GM23248 (cell line): ENCODE measurements around the gene GALNT17. TPM values are rescaled to one million over a fixed set of nuclear protein-coding genes. Genes with fewer than 3 reads are reported as not detected.

ENCODE experiments used
- DNase-seq: peaks from one replicate; pipeline ENCODE4 v3.0.0-alpha.2; 2015
- H2AFZ ChIP-seq: fragments of 200-600 bp; sonication (generic); 2 replicates; pipeline ENCODE4 v1.6.1; 2016; ENCODE audit warnings: antibody characterized with exemption
- H3F3A ChIP-seq: fragments of 200-600 bp; sonication (generic); 2 replicates; pipeline ENCODE4 v1.6.1; 2016; ENCODE audit warnings: mild to moderate bottlenecking, antibody characterized with exemption, mixed run types; ENCODE audit not compliant: insufficient read depth
- H3K27ac ChIP-seq: fragments of 200-600 bp; sonication (generic); 2 replicates; pipeline ENCODE4 v1.5.1; 2016; ENCODE audit warnings: mild to moderate bottlenecking
- H3K27me3 ChIP-seq: fragments of 200-600 bp; sonication (generic); replicated peaks from 2 replicates; pipeline ENCODE4 v1.6.1; 2016; ENCODE audit warnings: mild to moderate bottlenecking; ENCODE audit not compliant: insufficient read depth
- H3K36me3 ChIP-seq: fragments of 200-600 bp; sonication (generic); 2 replicates; pipeline ENCODE4 v1.6.1; 2016; ENCODE audit warnings: low read depth, mild to moderate bottlenecking
- H3K4me1 ChIP-seq: fragments of 200-600 bp; sonication (generic); 2 replicates; pipeline ENCODE4 v1.6.1; 2016; ENCODE audit warnings: mild to moderate bottlenecking; ENCODE audit not compliant: insufficient read depth
- H3K4me2 ChIP-seq: fragments of 200-600 bp; sonication (generic); one replicate; pipeline ENCODE4 v1.6.1; 2016; ENCODE audit warnings: mild to moderate bottlenecking; ENCODE audit not compliant: unreplicated experiment
- H3K4me3 ChIP-seq: fragments of 200-600 bp; sonication (generic); 2 replicates; pipeline ENCODE4 v1.5.1; 2016; ENCODE audit warnings: mild to moderate bottlenecking
- H3K79me2 ChIP-seq: fragments of 200-600 bp; sonication (generic); 2 replicates; pipeline ENCODE4 v1.6.1; 2016; ENCODE audit warnings: mild to moderate bottlenecking; ENCODE audit not compliant: insufficient read depth
- H3K9ac ChIP-seq: fragments of 200-600 bp; sonication (generic); 2 replicates; pipeline ENCODE4 v1.6.1; 2016; ENCODE audit warnings: mild to moderate bottlenecking
- H3K9me2 ChIP-seq: fragments of 200-600 bp; sonication (generic); 2 replicates; pipeline ENCODE4 v1.6.1; 2016; ENCODE audit warnings: mixed run types, mild to moderate bottlenecking, moderate library complexity; ENCODE audit not compliant: insufficient read depth
- H3K9me3 ChIP-seq: fragments of 200-600 bp; sonication (generic); one replicate; pipeline ENCODE4 v1.6.1; 2017; ENCODE audit warnings: low read depth
- H4K20me1 ChIP-seq: fragments of 200-600 bp; sonication (generic); 2 replicates; pipeline ENCODE4 v1.6.0; 2016; ENCODE audit not compliant: insufficient read depth
- EZH2 ChIP-seq: fragments of 200-600 bp; sonication (generic); IDR thresholded peaks from 2 replicates; pipeline ENCODE4 v1.6.1; 2018; ENCODE audit warnings: antibody characterized with exemption, mild to moderate bottlenecking; ENCODE audit not compliant: insufficient read depth, poor library complexity, severe bottlenecking
- EZH2phosphoT487 ChIP-seq: fragments of 200-600 bp; sonication (generic); IDR thresholded peaks from 2 replicates; pipeline ENCODE4 v1.6.1; 2018; ENCODE audit warnings: antibody characterized with exemption, moderate library complexity, mild to moderate bottlenecking, low read depth; ENCODE audit not compliant: insufficient read depth
- WGBS, 2 experiments: methylation state at CpG; one replicate each; pipeline ENCODE4 v1.1.6; 2015 to 2017; ENCODE audit warnings: low lambda C conversion rate in 2 of 2, low coverage in 1 of 2; ENCODE audit errors: missing lambda C conversion rate in 2 of 2; 5-methylcytosine and 5-hydroxymethylcytosine counted together
- in situ Hi-C: fragments of 300-500 bp; cut with MboI; formaldehyde crosslinking; loops from 2 replicates; pipeline ENCODE4 v1.15.0; 2020
- polyA plus RNA-seq: library from polyadenylated mRNA; unstranded; fragments of >200 nt; fragmentation: Nextera tagmentation; extraction: Ambion mirVana; gene quantifications from 2 replicates; pipeline ENCODE4 v1.2.1, GENCODE V29; 2016
- total RNA-seq: library from RNA; depleted of rRNA; stranded (reverse); fragments of >200 nt; shearing (Covaris generic); gene quantifications from 2 replicates; pipeline ENCODE4 v1.2.3, GENCODE V29; 2014

The GALNT17 gene
- total and polyA plus RNA-seq, 2 experiments from 2014 or later: not detected

DNA sequence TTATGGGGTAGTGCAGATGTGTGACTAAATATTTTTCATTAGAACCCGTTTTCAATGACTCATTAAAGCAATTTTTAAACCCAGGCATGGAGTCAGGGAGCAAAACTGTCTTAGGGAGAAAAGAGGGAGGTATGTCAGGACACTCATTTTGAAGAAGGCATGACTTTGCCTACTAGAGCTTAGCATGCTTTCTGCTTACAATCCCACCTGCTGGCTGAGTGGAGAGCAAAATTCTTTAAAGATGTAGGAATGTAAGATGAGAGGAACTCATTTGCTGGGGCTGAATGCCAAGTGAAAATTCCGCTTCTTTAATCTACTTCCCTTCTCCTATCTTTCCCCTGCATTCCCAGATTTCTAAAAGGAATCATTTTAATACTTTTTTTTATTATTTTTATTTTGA, 232.6 kb downstream of the GALNT17 start:
- no peak for DNase-seq
- in situ Hi-C loops: no loop called here
- H3K27ac ChIP-seq: no peak overlapping the region

DNA sequence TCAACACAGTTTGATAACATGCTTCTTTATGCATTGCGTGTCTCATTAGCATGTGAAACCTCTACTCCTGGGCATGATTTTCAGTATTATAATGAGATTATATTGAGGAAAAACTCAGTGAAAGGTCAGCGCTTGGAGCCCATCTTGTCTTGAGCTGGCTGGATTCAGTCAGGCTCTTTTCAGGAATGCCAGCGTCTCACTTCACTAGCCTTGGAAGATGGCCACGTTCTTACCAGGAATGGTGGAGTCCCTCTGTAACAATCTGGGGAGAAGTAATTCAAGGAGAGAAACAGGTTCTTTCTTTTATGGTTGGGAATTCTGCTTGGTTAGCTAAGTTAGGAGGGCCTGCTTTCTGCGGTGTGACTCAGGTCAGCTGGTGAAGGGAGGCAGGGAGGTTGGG, 241.0 kb downstream of the GALNT17 start:
- Histone ChIP-seq H3K27ac (no peak overlapping the region), H3K9ac (no peak overlapping the region), H3K4me3 (no peak overlapping the region), H3K9me2 (no peaks in the 10 kb centered on the region), H3K4me2 (no peak overlapping the region), H3K79me2 (no peaks in the 10 kb centered on the region), H3K36me3 (no peaks in the 10 kb centered on the region), H3K4me1 (no peaks in the 10 kb centered on the region), H3K9me3 (no peaks in the 10 kb centered on the region), H4K20me1 (no peaks in the 10 kb centered on the region), H3K27me3 (no peaks in the 10 kb centered on the region), H3F3A (no peaks in the 10 kb centered on the region), H2AFZ (no peak overlapping the region)
- TF ChIP-seq EZH2 (no peak), EZH2phosphoT487 (no peak)
- no peak for DNase-seq
- WGBS, 2 experiments: 48 to 61% methylated on average over 5 of the region's 5 CpGs
- in situ Hi-C loops: no loop called here

More for the DNA sequence above, 232.6 kb downstream of the GALNT17 start:
- H3K4me2 ChIP-seq: no peak overlapping the region
- no peaks in the 10 kb centered on the region for H3K36me3 ChIP-seq
- H3K27me3 ChIP-seq: no peaks in the 10 kb centered on the region
- H3K4me1 ChIP-seq: no peaks in the 10 kb centered on the region
- WGBS, 2 experiments: 8 to 11% methylated on average over 2 of the region's 2 CpGs
- H3K9ac ChIP-seq: no peak overlapping the region
- H3K4me3 ChIP-seq: no peak overlapping the region
- H3F3A ChIP-seq: no peaks in the 10 kb centered on the region
- no peaks in the 10 kb centered on the region for H3K9me2 ChIP-seq
- H3K79me2 ChIP-seq: no peaks in the 10 kb centered on the region
- no peak overlapping the region for H2AFZ ChIP-seq
- TF ChIP-seq EZH2 (no peak), EZH2phosphoT487 (no peak)
- no peaks in the 10 kb centered on the region for H4K20me1 ChIP-seq
- no peaks in the 10 kb centered on the region for H3K9me3 ChIP-seq

DNA sequence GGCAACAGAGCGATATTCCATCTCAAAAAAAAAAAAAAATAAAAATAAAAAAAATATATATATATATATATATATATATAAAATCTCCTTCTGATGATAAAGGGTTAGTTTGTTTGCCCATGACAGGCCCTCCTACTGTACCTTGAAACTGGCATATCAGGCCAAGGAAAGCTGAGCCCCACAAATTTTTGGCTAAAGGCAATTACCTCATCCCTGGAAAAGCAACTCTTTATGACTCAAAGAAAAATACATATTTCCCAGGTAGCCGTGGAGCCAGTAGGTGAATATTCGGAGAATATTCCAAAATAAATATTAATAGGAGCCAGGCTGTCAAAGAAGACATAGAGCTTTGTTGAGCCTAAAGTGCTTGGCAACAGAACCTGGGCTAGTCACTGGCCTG, 245.1 kb downstream of the GALNT17 start:
- Histone ChIP-seq H3K4me2 (no peak overlapping the region), H4K20me1 (no peaks in the 10 kb centered on the region), H3K9ac (no peak overlapping the region), H3K9me2 (no peaks in the 10 kb centered on the region), H3K4me1 (no peaks in the 10 kb centered on the region), H3K27me3 (no peaks in the 10 kb centered on the region), H2AFZ (no peak overlapping the region), H3K4me3 (no peak overlapping the region), H3K36me3 (no peaks in the 10 kb centered on the region), H3K27ac (no peak overlapping the region), H3K79me2 (no peaks in the 10 kb centered on the region), H3F3A (no peaks in the 10 kb centered on the region), H3K9me3 (no peaks in the 10 kb centered on the region)
- no peak for DNase-seq
- 30 to 41% methylated on average over 3 of the region's 3 CpGs for WGBS, 2 experiments
- in situ Hi-C loops: no loop called here
- TF ChIP-seq EZH2phosphoT487: no peak
- no peak for TF ChIP-seq EZH2

DNA sequence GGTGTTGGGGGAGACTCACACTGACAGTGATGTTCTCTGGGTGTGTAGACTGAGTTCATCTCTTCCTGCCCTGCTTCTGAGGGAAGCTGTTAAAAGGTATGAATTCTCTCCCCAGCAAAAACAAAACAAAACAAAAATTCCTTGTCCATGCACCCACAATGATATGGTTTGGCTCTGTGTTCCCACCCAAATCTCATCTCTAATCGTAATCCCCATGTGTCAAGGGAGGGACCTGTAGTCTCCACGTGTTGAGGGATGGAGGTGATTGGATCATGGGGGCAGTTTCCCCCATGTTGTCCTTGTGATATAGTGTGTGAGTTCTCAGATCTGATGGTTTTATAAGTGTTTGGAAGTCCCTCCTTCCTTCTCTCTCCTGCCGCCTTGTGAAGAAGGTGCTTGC, 245.5 kb downstream of the GALNT17 start:
- H3K27ac ChIP-seq: no peak overlapping the region
- DNase-seq: no peak
- no peaks in the 10 kb centered on the region for H3K36me3 ChIP-seq
- no peaks in the 10 kb centered on the region for H3K27me3 ChIP-seq
- 23 to 27% methylated on average over 3 of the region's 3 CpGs for WGBS, 2 experiments
- no peak overlapping the region for H3K9ac ChIP-seq
- no peaks in the 10 kb centered on the region for H4K20me1 ChIP-seq
- no peak overlapping the region for H3K4me3 ChIP-seq
- TF ChIP-seq EZH2phosphoT487: no peak
- TF ChIP-seq EZH2: no peak
- in situ Hi-C loops: no loop called here
- H3K9me2 ChIP-seq: no peaks in the 10 kb centered on the region
- no peak overlapping the region for H2AFZ ChIP-seq
- H3F3A ChIP-seq: no peaks in the 10 kb centered on the region
- H3K4me1 ChIP-seq: no peaks in the 10 kb centered on the region
- no peaks in the 10 kb centered on the region for H3K79me2 ChIP-seq
- no peaks in the 10 kb centered on the region for H3K9me3 ChIP-seq
- H3K4me2 ChIP-seq: no peak overlapping the region

DNA sequence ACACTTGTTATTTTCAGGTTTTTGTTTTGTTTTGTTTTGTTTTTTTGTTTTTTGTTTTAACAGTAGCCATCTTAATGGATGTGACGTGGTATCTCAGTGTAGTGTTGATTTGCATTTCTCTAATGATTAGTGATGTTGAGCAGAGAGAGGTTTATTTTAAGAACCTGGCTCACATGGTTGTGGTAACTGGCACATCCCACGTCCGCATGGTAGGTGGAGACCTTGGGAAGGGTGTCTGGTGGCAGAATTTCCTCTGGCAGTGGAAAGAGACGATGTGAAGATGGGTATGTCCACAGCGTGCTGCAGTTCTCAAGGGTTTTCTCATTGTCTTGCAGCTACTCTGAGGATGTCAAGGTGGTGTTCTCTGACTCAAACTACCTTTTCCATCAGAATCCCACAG, 252.2 kb downstream of the GALNT17 start:
- no peaks in the 10 kb centered on the region for H3K27me3 ChIP-seq
- DNase-seq: no peak
- H3K4me2 ChIP-seq: no peak overlapping the region
- H3F3A ChIP-seq: no peaks in the 10 kb centered on the region
- no peaks in the 10 kb centered on the region for H3K9me3 ChIP-seq
- H3K9me2 ChIP-seq: no peaks in the 10 kb centered on the region
- H3K36me3 ChIP-seq: no peaks in the 10 kb centered on the region
- H2AFZ ChIP-seq: no peak overlapping the region
- H3K4me1 ChIP-seq: no peaks in the 10 kb centered on the region
- no peak overlapping the region for H3K9ac ChIP-seq
- WGBS, 2 experiments: 22 to 34% methylated on average over 5 of the region's 5 CpGs
- no peak overlapping the region for H3K27ac ChIP-seq
- TF ChIP-seq EZH2: no peak
- TF ChIP-seq EZH2phosphoT487: no peak
- H3K4me3 ChIP-seq: no peak overlapping the region
- H3K79me2 ChIP-seq: no peaks in the 10 kb centered on the region
- in situ Hi-C loops: no loop called here
- H4K20me1 ChIP-seq: no peaks in the 10 kb centered on the region
